Bone marrow (tissue), 2 donors: ENCODE data around the gene UBL4B.

Experiments
- DNase-seq, 2 donors: peaks; one replicate each; lab custom pipeline; 2025; lab: John Stamatoyannopoulos, UW

The UBL4B gene

DNA sequence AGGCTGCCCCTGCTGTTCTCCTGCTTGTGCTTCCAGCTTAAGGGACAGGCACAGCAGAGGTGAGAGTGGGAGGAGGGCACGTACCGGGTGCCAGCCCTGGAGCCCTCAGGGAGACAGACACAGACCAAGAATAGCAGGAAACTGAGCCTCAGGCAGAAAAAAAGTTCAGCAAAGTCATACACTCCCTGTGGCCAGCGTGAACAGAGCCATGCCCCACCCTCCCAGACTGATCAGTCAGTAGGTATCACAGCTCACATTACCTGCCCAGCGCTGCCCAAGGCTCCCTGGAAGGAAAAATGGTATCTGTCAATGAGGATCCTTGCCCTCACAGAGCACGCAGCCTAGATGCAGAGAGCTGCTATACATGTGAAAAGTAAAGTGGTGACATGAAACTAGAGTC, 1.3 kb downstream of the UBL4B start:
- DNase-seq, result no peak

DNA sequence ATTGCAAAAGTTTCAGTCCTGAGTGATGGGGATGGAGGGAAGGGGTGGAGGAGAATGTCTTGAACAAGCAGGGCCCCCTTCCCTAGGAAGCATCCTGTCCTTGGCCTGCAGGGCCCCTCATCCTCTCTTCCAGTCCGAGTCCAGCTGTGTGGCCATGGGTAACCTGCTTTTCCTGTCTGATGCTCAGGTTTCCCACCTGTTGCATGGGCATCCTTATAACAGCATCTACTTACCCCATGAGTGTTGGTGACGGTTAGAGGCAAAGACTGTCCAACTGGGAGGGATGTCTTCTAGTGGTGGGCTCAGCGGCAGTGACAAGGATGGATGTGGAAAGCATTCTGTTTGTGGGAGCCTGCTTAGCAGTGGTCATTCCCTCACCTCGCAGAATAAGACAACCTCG, 1.9 kb downstream of the UBL4B start:
- no peak for DNase-seq

- DNase-seq, result no peak
Measured at GRCh38 chr1:110114784-110115183, 2.5 kb downstream of the UBL4B start.

DNA sequence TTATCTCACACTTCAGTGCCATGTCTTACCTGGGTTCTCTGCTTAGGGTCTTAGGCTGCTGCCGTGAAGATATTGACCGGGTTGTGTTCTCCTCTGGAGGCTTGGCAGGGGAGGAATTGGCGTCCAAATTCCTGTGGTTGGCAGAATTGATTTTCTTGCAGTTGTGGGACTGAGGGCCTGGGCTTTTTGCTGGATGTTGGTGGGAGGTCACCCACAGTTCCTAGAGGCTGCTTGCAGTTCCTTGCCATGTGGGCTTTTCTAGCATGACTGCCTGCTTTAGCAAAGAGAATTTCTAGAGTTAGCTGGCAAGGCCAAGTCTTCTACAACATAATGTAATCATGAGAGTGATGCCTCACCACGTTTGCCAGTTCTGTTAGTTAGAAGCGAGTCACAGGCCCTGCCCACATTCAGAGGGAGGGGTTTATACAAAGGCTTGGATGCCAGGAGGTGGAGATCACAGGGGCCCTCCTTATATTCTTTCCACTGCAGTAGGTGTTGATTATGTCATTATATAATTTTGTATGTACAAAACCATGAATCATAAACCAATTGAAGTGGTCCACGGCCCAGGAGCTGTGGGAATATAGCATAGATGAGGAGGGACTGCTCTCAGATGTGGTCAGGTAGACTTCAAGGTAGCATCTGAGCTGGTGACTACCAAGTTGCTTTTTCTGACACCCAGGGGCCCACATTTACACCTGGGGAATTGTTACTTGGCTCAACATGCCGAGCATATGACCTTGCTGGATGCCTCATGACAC, 6.6 kb downstream of the UBL4B start:
- no peak for DNase-seq

- no peak for DNase-seq
Measured at GRCh38 chr1:110119843-110120242, 7.6 kb downstream of the UBL4B start.

DNA sequence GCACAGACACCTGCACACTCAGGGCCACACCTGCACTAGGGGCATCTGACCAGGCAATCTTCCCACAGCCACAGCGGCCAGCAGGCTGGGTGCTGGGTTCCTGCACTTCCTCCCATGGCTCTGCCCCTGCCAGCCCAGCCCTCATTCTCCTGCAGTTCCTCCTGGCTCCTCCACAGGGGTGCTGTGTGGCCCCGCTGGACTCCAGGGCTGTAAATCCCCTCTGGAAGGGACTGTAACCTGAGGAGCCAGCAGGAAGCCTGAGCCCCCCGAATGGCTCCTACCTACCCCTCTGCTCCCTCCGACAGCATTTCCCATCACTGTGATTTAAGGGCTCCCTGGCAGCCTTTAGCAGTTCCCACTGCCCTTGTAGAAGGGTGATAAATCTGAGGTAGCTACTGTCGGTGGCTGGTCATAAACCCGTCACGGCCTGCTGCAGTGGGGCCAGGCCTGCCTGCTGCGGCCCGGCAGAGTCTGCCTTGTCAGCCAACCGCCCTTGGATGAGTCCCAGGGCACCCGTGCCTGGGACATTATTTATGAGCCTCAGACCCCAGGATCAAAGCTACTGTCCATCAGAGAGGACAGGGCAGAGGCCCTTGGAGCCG, 8.8 kb downstream of the UBL4B start:
- no peak for DNase-seq

- no peak for DNase-seq
Measured at GRCh38 chr1:110123224-110123623, 11.0 kb downstream of the UBL4B start.

DNA sequence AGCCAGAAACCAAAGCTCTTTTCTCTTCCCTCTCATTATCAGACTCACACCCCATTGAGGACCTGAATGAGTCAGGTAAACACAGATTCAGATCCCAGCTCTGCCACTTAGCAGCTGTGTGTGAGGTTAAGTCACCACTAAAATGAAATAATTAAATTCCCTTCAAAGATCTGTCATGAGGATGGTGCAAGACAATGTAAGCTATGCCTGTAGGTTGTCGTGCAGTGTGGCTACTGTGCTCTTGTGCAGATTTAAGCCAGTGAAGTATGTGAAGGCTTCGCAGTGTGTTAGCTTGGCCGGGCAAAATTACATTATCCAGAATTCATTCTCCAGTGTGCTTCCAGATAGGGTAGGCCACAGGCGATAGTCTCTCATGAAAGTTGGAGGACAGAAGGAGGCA, 13.6 kb downstream of the UBL4B start:
- DNase-seq, result no peak

GRCh38 chr1:110130113-110130591, 17.9 kb downstream of the UBL4B start:
- DNase-seq, result no peak

- DNase-seq, result no peak
Measured at GRCh38 chr1:110130989-110131388, 18.7 kb downstream of the UBL4B start.

GRCh38 chr1:110132682-110133081, 20.4 kb downstream of the UBL4B start:
- DNase-seq, result no peak

DNA sequence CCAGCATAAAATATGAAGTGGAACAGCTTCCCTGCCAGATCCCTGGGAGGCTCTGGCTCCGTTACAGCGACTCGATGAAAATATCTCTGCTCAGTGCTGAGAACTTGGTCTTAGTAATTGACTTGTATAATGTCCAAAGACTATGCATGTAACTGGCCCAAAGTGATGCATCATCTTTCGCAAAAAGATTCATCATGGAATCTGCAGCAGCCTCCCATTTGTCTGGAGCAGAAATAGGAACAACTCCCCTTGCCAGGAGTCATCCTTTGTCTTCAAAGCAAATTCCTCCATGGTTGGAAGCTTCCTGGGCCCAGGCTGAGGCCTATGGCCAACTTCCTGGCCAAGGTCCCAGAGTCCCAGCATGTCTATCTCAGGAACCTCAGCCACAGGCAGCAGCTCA, 21.2 kb downstream of the UBL4B start:
- DNase-seq, result no peak

DNA sequence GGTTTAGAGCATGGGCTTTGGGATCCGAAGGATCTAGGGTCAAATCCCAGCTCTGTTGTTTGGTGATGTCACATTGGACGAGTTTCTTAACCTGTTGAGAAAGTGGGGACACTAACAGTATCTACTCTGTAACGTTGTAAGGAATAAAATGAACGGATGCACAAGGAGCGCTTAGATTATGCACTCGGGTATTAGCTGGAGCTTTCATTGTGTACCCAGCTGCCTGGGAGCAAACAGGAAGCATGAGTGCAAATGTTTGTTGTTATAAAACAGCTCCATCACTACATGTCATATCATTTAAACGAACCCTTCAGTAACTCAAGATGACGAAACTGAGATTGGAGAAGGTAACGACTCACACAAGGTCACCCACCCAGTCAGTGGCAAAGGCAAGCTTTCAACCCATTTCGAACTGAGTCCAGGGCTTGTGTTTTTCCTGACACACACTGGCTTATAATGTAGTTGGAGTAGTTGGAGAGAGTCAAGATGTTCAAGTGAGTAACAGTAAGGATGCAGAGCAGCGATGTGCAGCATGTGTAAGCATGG, 21.9 kb downstream of the UBL4B start:
- no peak for DNase-seq

DNA sequence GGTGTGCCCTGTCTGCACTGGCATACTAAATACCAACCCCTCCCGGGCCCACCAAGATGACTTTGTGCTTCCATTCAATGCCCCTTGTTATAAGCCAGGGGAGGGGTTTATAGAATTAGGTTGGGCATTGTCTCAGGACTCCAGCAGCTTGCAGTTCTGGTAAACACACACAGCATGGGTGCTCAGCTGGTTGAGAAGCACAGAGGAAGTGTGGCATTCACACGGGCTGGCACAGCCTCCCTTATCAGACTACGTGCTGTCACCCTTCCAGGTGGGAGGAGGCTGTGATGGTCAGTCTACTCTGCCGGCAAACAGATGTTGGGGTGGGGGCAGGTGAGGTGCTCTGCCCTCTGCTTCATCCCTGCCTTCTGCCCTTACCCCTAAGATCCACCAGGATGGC, 23.0 kb downstream of the UBL4B start:
- DNase-seq, result no peak

GRCh38 chr1:110135666-110136065, 23.4 kb downstream of the UBL4B start:
- no peak for DNase-seq

GRCh38 chr1:110136911-110137310, 24.7 kb downstream of the UBL4B start:
- no peak for DNase-seq

GRCh38 chr1:110138956-110139355, 26.7 kb downstream of the UBL4B start:
- DNase-seq, result no peak

- no peak for DNase-seq
Measured at GRCh38 chr1:110144366-110144765, 32.1 kb downstream of the UBL4B start.

DNA sequence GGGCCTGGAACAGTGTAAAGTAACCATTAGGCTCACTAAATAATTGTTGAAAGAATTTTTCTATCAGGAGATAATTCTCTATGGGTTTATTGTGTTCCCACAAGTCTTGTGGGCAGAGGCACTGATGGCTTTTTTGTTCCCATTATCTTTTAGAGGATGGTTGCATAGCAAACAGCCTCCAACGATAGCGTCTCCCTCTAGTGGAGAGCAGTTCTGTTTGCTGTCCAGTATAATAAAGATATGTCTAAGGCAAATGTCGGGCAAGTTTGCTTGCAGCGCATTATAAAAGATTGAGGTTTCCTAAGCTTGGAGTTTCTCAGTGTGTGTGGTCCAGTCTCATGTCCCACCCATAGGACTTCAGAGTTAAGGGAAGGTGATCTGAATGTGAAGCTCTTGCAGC, 36.7 kb downstream of the UBL4B start:
- no peak for DNase-seq

DNA sequence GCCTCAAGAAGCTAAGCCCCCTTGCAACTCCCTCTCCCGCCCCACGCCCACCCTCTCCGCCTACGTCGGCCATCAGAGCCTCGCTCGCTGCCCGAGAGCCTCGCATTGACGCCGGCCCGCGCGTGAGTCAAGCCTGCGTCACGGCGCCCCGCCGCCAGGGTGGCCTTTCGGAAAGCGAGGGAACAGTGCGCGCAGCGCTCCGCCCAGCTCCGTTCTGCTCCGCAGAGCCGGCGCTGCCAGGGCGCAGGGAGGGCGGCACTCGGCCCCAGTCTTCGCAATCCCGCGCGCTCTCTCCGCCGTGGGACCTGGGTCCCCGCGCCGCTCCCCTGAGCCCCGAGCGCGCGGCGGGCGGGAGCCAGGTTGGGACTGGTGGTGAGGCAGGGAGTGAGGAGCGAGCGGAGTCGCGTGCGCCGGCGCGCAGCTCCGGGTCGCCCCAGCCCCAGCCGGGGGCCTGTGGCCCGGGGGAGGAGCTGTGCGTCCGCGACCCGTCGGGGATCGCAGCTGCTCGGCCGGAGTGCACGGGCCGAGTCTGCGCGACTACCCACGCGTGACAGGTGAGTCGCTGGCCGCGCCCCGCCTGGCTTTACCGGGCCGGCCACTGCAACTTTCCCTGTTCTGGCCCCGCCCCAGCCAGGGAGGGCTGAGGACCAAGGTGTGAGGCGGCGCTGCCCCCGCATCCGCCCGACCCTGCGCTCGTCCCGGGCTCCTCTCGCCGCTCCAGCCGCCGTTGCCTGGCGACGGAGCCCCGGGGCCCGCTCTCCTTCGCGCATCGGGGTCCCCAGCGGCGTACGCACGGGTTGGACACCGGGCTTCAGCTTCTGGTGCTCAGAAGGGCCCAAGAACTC, 38.3 kb downstream of the UBL4B start, which contains the start of gene SLC6A17:
SLC6A17 (plus strand) TSS at position 165 of the 845 bp plus-strand sequence. CDS start 16,436 bp downstream, outside the sequence.
- no peak for DNase-seq

GRCh38 chr1:110151175-110151669, 39.0 kb downstream of the UBL4B start:
- DNase-seq, result no peak

GRCh38 chr1:110152133-110152785, 40.0 kb downstream of the UBL4B start:
- DNase-seq, result no peak
